ENCODE results near the gene PBX3. TPM values are rescaled to one million over a fixed set of nuclear protein-coding genes. Genes with fewer than 3 reads are reported as not detected.
A peak's percentile ranks its signal among the peaks of the same experiment; 100 is the strongest.

Gene PBX3
- total RNA-seq, 4 donors from 2014 or later, result 5.1 to 360 (median 44.1) TPM

GRCh38 chr9:125885405-125886034 lies 138.3 kb downstream of the PBX3 start:
- intact Hi-C loops (cut with DNase I; ENCODE audit: low total_unique reads), result no loop called here
- no peaks in the 10 kb centered on the region for H3K27me3 ChIP-seq
- H3K4me1 ChIP-seq, result no peaks in the 10 kb centered on the region
- no peak for DNase-seq
- TF ChIP-seq CTCF (IDR thresholded peaks at IDR 0.05), result no peak
- TF ChIP-seq POLR2A (IDR thresholded peaks at IDR 0.05), result no peak
- no peak overlapping the region for H3K27ac ChIP-seq
- H3K36me3 ChIP-seq, result no peaks in the 10 kb centered on the region
- no peak overlapping the region for H3K4me3 ChIP-seq
- H3K9me3 ChIP-seq, result no peaks in the 10 kb centered on the region

- intact Hi-C loops (cut with DNase I; ENCODE audit: low total_unique reads), result no loop called here
- no peaks in the 10 kb centered on the region for H3K4me1 ChIP-seq
- DNase-seq, result no peak
- H3K27ac ChIP-seq, result peak overlapping the region in 1 of 2 donors; percentile 1
- no peaks in the 10 kb centered on the region for H3K9me3 ChIP-seq
- H3K4me3 ChIP-seq, result no peak overlapping the region
- no peaks in the 10 kb centered on the region for H3K36me3 ChIP-seq
- TF ChIP-seq CTCF (IDR thresholded peaks at IDR 0.05), result no peak
- no peak for TF ChIP-seq POLR2A (IDR thresholded peaks at IDR 0.05)
- H3K27me3 ChIP-seq, result no peaks in the 10 kb centered on the region
Observed at GRCh38 chr9:125886365-125886764, 139.2 kb downstream of the PBX3 start.

GRCh38 chr9:125887172-125887571 lies 140.0 kb downstream of the PBX3 start:
- intact Hi-C loops (cut with DNase I; ENCODE audit: low total_unique reads), result no loop called here
- no peak overlapping the region for H3K27ac ChIP-seq
- no peaks in the 10 kb centered on the region for H3K27me3 ChIP-seq
- DNase-seq, result no peak
- no peaks in the 10 kb centered on the region for H3K4me1 ChIP-seq
- H3K36me3 ChIP-seq, result no peaks in the 10 kb centered on the region
- no peak overlapping the region for H3K4me3 ChIP-seq
- no peaks in the 10 kb centered on the region for H3K9me3 ChIP-seq
- TF ChIP-seq CTCF (IDR thresholded peaks at IDR 0.05), result no peak
- no peak for TF ChIP-seq POLR2A (IDR thresholded peaks at IDR 0.05)

GRCh38 chr9:125888211-125888610 lies 141.0 kb downstream of the PBX3 start:
- TF ChIP-seq CTCF (IDR thresholded peaks at IDR 0.05), result no peak
- TF ChIP-seq POLR2A (IDR thresholded peaks at IDR 0.05), result no peak
- intact Hi-C loops (cut with DNase I; ENCODE audit: low total_unique reads), result no loop called here
- no peak for DNase-seq
- H3K4me1 ChIP-seq, result no peaks in the 10 kb centered on the region
- H3K4me3 ChIP-seq, result no peak overlapping the region
- no peaks in the 10 kb centered on the region for H3K27me3 ChIP-seq
- no peaks in the 10 kb centered on the region for H3K9me3 ChIP-seq
- no peaks in the 10 kb centered on the region for H3K36me3 ChIP-seq
- H3K27ac ChIP-seq, result no peak overlapping the region

GRCh38 chr9:125889112-125889475 lies 141.9 kb downstream of the PBX3 start:
- Histone ChIP-seq H3K36me3 (no peaks in the 10 kb centered on the region), H3K27ac (peak overlapping the region; percentile 43 to 76), H3K9me3 (no peaks in the 10 kb centered on the region), H3K4me1 (no peaks in the 10 kb centered on the region), H3K27me3 (no peaks in the 10 kb centered on the region), H3K4me3 (peak overlapping the region; percentile 38 to 46)
- peak in 1 of 2 donors; percentile 27 for DNase-seq
- TF ChIP-seq CTCF (IDR thresholded peaks at IDR 0.05) (no peak), POLR2A (IDR thresholded peaks at IDR 0.05) (no peak)
- intact Hi-C loops (cut with DNase I; ENCODE audit: low total_unique reads), result no loop called here
